ENCODE measurements around the gene VAMP8. TPM values are rescaled to one million over a fixed set of nuclear protein-coding genes. Genes with fewer than 3 reads are reported as not detected.
A peak's percentile ranks its signal among the peaks of the same experiment; 100 is the strongest.
"Not testable (repeated sequence)": the region's sequence is repeated elsewhere in the genome, so short reads cannot be mapped to it uniquely, and the experiment has no call there.

VAMP8 gene
- polyA plus RNA-seq, 4 donors, result 86.5 to 99.5 (median 91.1) TPM

DNA sequence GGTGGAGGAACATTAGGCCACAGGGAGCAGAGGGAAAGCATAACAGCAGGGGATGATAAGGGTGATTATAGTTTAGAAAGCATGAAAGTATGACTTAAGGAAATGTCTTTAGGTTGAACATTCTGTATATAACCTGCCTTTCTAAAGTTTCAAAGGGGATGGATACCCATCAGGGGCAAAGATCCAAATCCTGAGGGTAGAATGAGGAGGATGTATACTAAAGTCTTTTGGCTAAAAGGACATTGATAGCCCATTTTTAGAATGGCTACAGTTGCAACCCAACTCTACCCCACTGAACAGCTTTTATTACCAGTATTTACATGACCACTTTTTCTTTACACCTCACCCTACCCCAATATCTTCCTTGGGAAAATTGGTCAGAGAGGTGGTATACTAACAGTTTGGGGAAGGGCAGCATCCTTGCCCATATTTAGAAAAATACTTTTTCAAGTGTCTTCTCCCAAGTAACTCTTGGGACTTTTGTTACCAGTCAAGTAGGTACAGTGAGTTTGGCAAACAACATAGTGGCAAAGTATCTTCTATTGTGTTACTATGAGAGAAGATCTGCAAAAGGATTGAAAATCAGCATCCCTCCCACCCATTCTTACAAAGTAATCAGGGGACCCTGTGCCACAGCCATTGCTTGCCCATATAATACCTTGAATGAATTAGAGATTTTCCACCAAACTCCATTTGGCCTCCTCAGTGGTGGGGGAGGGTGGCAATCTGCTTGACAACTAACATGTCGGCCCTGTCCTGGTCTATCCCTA lies 30.1 kb upstream of the VAMP8 start:
- no peak for DNase-seq (ENCODE audit: low read depth in 4 of 4, low spot score in 2 of 4)

DNA sequence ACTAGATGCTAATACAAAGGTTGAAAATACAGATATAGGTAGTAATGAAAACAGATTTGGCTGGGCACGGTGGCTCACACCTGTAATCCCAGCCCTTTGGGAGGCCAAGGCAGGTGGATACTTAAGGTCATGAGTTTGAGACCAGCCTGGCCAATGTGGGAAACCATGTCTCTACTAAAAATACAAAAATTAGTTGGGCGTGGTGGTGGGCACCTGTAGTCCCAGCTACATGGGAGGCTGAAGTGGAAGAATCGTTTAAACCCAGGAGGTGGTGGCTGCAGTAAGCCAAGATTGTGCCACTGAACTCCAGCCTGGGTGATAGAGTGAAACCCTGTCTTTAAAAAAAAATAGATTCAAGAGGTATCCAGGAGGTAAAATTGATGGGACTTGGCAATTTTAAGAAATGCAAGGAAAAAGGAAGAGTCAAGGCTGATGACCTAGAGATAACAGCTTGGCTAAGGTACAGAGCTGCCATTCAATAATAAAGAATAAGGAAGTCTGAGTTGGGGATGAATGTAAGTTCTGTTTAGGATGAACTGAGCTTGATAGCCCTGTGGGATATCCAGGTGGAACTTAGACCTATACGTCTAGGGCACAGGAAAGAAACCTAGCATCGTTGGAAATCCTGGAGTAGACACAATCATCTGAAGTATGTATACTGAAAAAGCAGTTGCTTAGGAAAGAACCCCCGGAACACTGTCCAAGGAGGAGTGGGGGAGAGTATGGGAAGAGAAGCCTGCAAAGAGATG lies 29.4 kb upstream of the VAMP8 start:
- DNase-seq (ENCODE audit: low read depth in 4 of 4, low spot score in 2 of 4), result no peak

DNA sequence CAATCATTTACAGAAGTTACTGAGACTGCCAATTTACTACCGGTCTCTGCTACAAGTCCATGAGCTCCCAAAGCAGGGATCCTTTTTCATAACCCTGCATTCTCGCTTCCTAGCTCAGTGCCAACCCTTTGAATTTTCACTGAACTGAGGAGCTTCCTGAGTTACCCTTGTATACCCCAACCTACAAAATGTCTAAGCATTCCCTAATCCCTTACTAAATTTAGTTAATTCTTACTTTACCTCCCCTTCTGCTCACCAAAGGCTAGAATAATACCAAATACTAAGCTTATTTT lies 28.8 kb upstream of the VAMP8 start:
- no peak for DNase-seq (ENCODE audit: low read depth in 4 of 4, low spot score in 2 of 4)

DNA sequence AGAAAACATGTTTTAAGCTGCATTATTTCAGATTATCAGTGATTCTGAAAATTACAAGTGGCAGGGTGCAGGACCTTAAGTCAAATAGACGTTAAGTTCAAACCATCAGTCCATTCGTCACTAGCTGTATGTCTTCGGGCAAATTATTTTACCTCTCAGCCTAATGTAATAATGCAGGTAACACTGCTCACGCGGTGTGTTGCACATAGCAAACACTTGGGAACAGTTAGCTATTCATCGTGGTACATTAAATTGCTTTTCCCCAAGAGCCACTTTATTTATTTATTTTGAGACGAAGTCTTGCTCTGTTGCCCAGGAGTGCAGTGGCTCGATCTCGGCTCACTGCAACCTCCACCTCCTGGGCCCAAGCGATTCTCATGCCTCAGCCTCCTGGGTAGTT lies 28.3 kb upstream of the VAMP8 start:
- DNase-seq (ENCODE audit: low read depth in 4 of 4, low spot score in 2 of 4), result no peak

DNA sequence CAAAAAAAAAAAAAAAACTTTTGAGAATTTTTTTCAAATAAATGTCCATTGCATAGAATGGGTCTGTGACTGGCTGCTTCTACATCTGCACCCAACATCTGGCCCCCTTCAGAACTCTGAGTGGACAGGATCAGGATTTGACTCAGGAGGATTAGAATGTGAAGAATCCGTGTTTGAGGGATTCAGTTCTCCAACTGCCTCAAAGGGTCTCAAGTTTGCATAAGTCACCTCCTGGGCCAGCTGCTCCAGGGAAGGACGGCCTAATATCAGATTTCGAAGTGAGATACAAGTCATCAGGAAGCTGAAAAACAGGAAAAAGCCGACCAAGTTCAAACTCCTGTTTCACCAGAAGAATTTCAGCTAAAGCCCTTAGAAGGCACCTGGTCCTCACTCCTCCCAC lies 27.6 kb upstream of the VAMP8 start:
- DNase-seq (ENCODE audit: low read depth in 4 of 4, low spot score in 2 of 4), result no peak

DNA sequence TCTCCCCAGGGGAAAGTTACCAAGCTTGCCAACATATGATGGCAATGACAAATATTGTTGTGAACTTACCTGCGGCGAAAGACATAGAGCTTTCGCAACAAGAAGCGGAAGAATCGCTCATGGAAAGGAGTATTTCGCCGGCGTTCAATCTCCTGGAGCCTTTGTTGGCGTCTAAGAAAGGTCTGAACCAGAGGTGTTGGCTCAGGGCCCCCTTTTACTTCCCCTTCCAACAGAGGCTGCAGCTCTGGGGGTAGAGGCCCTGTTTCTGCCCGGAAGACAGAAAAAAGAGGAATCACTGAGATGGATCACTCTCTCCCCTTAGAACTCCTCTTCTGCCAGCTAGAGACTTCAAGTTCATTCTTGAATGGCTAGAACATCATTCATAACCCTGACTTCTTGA lies 26.9 kb upstream of the VAMP8 start:
- no peak for DNase-seq (ENCODE audit: low read depth in 4 of 4, low spot score in 2 of 4)

DNA sequence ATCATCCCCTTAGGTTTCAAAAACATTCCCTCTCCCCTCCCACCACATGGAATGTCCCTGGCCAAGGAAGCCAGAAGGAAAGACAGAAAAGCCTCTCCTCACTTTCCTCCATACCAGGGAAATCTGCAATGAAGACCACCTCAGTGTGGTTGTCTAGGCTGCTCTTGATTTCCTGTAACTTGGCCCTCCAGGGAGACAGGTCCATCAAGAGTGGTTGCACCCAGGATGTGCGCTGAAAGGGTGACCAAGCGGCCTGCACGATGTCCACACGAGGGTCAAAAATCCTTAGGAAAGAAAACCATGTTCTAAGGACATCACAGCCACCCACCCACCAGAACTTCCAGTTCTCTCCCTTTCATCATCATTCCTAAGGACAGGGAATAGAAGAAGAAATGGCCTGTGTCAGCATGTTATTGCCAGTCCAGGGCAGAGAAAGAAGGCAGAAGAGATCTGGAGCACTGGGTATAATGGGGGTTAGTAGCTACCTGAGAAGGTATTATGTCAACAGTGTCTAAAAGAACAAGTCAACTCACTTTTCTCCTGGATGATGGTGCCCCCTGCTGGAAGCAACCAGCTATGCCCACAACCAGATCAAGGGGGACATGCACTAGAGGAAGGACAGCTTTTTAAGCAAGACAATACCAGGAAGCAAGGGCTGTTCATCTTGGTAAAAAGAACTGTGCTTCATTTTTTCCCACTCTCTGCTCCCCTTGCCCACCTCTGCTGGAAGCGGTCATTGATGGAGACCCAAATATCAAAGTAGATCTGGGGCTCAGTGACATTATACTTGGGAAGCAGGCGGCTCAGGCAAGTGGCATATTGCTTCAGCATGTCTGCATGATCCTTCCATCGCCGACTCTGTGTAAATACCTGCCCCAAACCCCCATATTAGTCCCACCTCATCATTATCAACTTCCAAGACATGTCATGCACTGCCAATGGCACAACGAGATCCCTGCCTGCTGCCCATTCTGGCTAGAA lies 25.4 kb upstream of the VAMP8 start:
- DNase-seq (ENCODE audit: low read depth in 4 of 4, low spot score in 2 of 4), result peak in 3 of 4 donors; percentile 56 to 72 (median 62)

DNA sequence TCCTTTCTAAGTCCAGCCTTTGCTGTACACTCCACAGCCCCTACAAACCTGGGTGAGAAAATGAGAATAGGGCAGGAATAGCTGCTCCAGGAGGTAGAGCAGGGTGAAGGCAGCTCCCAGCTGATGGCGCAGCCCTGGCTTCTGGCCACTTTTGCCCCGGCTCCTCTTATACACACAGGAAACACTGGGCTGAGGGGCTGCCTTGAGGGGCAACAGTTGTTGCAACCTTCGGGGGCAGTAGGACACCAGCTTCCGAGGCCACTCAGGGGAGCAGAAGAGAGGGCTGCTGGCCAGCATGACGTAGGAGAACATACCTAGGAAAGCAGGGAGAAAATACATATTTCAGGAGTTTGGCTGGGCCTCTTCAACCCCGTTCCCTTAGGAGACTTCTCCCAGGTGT lies 24.2 kb upstream of the VAMP8 start:
- no peak for DNase-seq (ENCODE audit: low read depth in 4 of 4, low spot score in 2 of 4)

DNA sequence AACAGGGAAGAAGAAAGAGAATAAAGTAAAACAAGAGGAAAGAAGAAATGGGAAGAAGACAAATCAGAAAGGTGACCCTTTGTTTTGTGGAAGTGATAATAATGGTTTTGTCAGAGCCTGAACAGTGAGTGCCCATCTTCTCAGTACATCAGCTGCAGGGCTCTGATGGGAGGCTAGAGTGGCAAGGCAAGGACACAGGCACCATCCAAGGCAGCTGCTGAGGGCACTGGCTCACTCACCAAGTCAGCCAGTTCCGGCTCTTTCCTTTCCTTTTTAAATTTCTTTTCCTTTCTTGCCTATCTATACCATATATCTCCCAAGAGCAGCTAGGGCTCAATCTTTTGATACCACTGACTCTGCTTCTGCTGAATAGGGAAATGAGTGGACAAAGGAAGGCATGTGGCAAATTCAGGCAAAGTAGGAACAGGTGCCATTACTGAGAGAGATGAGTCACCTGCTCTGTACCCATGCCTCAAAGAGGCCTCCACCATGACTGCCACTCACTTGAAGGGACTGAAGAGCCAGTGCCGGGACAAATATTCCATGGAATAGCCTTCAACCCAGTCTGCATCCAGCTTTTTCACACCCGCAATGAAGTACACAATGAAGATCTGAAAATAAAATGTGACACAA lies 22.3 kb upstream of the VAMP8 start:
- no peak for DNase-seq (ENCODE audit: low read depth in 4 of 4, low spot score in 2 of 4)

DNA sequence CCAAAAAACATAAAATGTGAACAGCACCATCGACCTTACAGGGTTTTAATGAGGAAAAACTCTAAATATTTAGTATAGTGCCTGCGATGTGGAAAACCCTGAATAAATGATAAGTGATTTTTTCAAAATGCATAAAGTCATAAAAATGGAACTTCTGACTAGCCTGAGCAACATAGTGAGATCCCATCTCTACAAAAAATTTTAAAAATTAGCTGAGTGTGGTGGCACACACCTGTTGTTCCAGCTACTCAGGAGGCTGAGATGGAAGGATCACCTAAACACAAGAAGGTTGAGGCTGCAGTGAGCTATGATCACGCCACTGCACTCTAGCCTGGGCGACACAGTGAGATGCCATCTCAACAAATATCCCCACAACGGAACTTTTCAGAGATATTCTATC lies 20.3 kb upstream of the VAMP8 start:
- no peak for DNase-seq (ENCODE audit: low read depth in 4 of 4, low spot score in 2 of 4)

DNA sequence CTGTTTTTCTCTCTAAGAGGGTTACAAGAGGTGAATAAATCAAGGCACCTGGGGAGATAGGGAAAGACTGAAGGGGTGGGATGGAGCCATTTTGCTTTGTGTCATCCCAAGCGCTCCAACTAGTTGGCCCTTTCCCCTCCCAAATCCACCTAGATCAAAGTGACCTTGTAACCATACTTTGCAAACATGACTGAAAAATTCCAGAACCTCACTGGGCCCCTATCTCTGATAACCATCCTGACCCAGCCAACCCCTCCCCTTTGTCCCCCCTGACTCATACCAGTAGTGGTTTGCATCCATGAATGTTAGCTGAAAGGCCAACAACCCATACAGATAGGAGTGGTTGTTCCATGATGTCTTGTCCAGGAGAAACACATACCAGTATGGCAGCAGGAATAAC lies 19.2 kb upstream of the VAMP8 start:
- no peak for DNase-seq (ENCODE audit: low read depth in 4 of 4, low spot score in 2 of 4)

DNA sequence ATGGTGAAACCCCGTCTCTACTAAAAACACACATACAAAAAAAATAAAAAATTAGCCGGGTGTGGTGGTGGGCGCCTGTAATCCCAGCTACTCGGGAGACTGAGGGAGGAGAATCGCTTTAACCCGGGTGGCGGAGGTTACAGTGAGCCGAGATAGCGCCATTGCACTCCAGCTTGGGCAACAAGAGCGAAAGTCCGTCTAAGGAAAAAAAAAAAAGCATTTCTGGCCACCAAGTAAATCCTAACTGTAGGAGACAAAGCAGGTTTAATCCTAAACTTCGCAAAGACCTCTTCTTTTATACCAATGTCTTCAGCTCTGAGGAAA lies 17.0 kb upstream of the VAMP8 start:
- not testable (repeated sequence) for DNase-seq (ENCODE audit: low read depth in 4 of 4, low spot score in 2 of 4)

DNA sequence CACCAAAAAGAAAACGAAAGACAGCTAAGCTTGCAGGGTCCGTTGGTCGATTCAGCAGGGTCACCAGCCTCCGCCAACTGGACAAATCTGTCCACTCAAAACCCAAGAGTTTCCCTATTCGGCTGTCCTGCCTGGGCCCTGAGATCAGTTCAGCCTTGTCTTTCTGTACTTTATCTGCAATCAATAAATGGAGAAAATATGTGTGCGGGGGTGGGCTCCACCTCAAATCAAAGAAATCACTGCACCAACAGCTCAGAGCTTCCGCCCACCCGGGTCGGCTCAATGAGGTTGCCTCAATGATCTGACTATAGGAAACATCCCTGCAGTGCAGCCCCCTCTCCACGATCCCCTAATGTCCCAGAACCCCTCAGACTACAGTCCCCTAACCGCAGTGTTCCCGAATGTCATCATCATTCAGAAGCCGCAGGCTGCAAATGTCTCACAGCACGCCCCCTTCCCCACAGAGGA lies 16.5 kb upstream of the VAMP8 start:
- no peak for DNase-seq (ENCODE audit: low read depth in 4 of 4, low spot score in 2 of 4)

DNA sequence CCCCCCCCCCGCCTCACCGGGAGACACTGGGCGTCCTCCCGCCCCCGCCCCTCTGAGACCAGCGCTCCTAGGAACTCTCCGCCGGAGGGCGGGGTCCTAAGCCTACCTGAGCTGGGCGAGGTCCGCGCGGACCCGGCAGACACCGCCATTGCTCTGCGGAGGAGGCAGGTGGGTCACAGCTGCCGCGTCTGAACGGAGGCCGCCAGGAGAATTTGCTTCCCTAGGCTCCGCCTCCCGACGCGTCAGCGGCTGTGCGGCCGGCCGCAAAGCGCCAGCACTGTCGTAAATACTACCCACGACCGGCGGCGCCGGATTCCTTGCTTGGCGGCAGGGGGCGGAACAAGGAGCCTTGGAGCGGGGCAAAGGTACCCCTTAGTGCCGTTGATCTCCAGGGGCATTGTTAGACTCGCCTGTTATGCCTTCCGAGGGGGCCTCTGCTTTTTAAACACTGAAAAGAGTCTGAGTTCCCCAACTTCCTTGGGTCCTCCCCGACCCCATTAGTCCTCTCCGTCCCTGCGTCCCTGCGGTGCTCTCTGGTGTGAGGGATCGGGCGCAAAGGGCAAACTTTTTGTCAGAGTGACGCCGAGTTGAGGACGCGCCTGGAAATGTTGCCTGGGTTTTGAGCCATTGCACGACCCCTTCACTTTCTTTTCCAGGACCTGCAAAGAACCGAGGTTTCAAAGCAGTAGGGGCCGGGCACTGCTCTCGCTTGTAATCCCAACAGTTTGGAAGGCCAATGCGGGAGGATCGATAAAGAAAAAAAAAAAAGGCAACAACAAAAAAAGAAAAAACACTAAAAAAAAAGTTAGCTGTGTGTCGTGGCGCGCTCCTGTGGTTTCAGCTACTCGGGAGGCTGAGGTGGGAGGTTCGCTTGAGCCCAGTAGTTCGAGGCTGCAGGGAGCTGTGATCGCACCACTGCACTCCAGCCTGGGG lies 15.8 kb upstream of the VAMP8 start, which contains the start of gene GGCX:
Gene GGCX, minus strand, starts transcription at position 214 of the 933 bp plus-strand sequence. Its CDS starts 65 bp downstream, at position 149.
- DNase-seq (ENCODE audit: low read depth in 4 of 4, low spot score in 2 of 4), result peak in 3 of 4 donors; percentile 87 to 95 (median 91)

DNA sequence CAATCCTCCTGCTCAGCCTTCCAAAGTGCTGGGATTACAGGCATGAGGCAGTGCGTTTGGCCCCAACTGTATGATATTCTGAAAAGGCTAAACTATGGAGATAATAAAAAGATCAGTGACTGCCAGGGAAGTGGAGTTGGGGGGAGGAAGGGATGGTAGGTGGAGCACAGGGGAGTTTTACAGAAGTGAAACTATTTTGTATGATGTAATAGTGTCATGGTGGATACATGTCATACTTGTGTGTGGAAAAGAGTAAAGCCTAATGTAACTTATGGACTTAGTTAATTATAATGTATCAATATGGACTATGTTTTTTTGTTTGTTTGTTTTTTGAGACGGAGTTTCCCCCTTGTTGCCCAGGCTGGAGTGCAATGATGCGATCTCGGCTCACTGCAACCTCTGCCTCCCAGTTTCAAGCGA lies 13.2 kb upstream of the VAMP8 start:
- DNase-seq (ENCODE audit: low read depth in 4 of 4, low spot score in 2 of 4), result no peak

DNA sequence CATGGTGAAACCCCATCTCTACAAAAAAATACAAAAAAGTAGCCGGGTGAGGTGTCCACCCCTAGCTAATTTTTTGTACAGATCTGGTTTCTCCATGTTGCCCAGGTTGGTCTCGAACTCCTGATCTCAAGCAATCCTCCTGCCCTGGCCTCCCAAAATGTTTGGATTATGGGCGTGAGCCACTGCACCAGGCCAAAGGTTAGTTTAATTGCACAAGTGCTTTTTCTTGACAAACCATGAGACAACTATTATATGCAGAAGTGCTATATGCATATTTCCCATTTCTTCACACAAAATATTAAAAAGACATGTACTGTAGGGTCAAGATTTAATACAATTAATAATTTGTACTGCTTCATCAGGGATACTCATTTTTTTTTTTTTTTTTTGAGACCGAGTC lies 11.1 kb upstream of the VAMP8 start:
- no peak for DNase-seq (ENCODE audit: low read depth in 4 of 4, low spot score in 2 of 4)

DNA sequence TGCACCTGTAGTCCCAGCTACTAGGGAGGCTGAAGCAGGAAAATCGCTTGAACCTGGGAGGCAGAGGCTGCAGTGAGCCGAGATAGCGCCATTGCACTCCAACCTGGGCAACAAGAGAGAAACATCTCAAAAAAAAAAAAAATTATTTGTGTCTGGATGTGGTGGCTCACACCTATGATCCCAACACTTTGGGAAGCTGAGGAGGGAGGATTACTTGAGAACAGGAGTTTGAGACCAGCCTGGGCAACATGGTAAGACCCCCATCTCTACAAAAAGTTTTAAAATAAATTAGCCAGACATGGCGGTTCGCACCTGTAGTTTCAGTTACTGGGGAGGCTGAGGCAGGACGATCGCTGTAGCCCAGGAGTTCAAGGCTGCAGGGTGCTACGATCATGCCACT lies 1.6 kb upstream of the VAMP8 start:
- DNase-seq (ENCODE audit: low read depth in 4 of 4, low spot score in 2 of 4), result no peak

DNA sequence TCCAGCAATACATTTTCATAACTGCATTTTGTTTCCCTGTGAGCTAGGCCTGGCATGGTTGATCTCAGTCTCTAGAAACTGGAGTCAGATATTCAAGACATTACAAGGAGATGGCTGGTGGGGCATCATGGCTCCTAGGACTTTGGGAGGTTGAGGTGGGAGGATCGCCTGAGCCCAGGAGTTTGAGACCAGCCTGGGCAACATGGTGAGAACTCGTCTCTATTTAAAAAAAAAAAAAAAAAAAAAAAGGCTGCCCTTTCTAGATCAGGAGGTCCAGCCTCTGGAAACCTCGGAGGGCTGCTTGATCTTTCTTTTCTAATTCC lies 362 bp upstream of the VAMP8 start:
- DNase-seq (ENCODE audit: low read depth in 4 of 4, low spot score in 2 of 4), result no peak

DNA sequence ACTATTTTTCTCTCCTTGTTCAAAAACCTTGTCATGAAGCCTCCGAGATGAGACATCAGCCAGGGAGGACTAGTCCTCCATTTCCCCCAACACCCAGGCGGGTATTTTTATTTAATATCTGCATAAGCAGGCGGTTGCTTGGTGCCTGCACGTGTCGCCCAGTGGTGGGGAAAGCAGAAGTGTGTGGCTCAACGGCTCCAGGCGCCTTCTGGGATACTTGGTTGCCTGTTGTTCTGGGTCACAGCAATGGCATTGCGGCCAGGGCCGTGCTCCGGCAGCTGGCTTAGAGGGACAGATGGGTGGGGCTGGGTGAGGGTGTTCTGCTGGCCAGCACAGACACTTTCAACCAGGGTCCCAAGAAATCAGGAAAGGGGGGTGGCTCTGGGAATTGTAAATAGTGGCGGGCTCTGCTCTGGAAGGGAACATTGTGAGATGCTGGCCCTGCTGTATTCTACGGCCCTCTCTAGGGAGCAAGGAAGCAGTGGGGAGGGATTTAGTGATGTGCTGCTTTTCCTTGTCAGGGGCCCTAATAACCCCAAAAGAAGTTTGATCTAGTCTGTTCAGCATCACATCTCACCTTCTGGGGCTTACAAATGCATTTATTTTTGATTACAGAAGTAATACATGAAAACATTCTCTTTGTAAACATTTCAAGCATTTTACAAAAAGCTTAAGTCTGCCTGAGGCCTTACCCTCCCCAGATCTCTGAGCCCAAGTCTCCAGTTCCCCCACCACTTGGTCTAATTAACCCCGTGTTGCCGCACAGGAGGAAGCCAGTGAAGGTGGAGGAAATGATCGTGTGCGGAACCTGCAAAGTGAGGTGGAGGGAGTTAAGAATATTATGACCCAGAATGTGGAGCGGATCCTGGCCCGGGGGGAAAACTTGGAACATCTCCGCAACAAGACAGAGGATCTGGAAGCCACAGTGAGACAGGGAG lies 1.1 kb downstream of the VAMP8 start:
- DNase-seq (ENCODE audit: low read depth in 4 of 4, low spot score in 2 of 4), result no peak

Measured in left renal cortex interstitium (tissue), 4 donors.